Colonic mucosa (tissue), 4 donors: ENCODE measurements around the gene MUC5AC. TPM values are rescaled to one million over a fixed set of nuclear protein-coding genes. Genes with fewer than 3 reads are reported as not detected.
A peak's percentile ranks its signal among the peaks of the same experiment; 100 is the strongest.

ENCODE experiments used
- DNase-seq: peaks from one replicate; pipeline ENCODE4 v3.0.0-alpha.2; 2020
- H3K27ac ChIP-seq: fragments of 200-600 bp; one replicate; pipeline ENCODE4 v1.8.0; 2021
- H3K27me3 ChIP-seq: fragments of 200-600 bp; one replicate; pipeline ENCODE4 v1.8.0; 2021
- H3K36me3 ChIP-seq: fragments of 200-600 bp; one replicate; pipeline ENCODE4 v1.8.0; 2021
- H3K4me1 ChIP-seq: fragments of 200-600 bp; one replicate; pipeline ENCODE4 v1.8.0; 2021; ENCODE audit warnings: mild to moderate bottlenecking
- H3K4me3 ChIP-seq: fragments of 200-600 bp; one replicate; pipeline ENCODE4 v1.8.0; 2021
- H3K9ac ChIP-seq, 2 donors: one replicate each; pipeline ENCODE4 v1.7.0; 2013; ENCODE audit warnings: control low read depth in 2 of 2, low read depth in 2 of 2, low read length in 2 of 2
- H3K9me3 ChIP-seq: fragments of 200-600 bp; one replicate; pipeline ENCODE4 v1.8.0; 2021
- CTCF ChIP-seq: fragments of 200-600 bp; IDR thresholded peaks from one replicate; pipeline ENCODE4 v1.8.0; 2022; ENCODE audit warnings: antibody characterized with exemption, mild to moderate bottlenecking
- intact Hi-C: fragments of 100-400 bp; cut with DNase I; formaldehyde crosslinking; loops from one replicate; pipeline ENCODE4 v1.14.1; 2022
- total RNA-seq, 2 donors: library from RNA; stranded (reverse); fragmentation: NEBNext Ultra II Directional in 1 of 2; extraction: Animal tissue kit (Norgen Biotek cat#: 25700) in 1 of 2; gene quantifications; one replicate each; pipeline ENCODE4 v1.2.1, GENCODE V29; 2021
- donor health status: healthy.
- donor health status: DM: no; HTN: no; CAD: no.
- donor health status: DM: no; HTN: no; CAD: no.

The MUC5AC gene
- total RNA-seq, 2 donors from 2014 or later, result 0.03 to 0.20 TPM

DNA sequence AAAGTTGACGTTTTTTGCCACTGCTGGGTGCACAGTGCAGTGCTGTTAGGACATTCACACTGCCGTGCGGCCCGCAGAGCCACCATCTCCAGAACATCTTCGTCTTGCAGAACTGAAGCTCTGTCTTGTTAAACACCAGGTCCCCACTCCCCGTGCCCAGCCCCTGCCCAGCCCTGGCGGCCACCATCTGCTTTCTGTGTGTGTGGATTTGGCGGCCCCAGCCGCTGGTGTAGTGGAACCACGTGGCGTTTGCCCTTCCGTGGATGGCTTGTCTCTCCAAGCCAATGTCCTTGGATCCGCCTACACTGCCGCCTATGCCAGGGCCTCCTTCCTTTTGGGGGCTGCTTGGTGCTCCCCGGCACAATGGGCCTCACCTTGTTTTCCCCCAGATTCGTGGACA is 8.2 kb upstream of the MUC5AC start:
- Histone ChIP-seq H3K4me1 (no peaks in the 10 kb centered on the region), H3K9me3 (no peaks in the 10 kb centered on the region), H3K9ac (no peak overlapping the region), H3K4me3 (no peak overlapping the region), H3K27ac (no peak overlapping the region), H3K27me3 (no peaks in the 10 kb centered on the region), H3K36me3 (no peaks in the 10 kb centered on the region)
- intact Hi-C loops, result no loop called here
- peak; percentile 13 for DNase-seq
- TF ChIP-seq CTCF, result no peak

DNA sequence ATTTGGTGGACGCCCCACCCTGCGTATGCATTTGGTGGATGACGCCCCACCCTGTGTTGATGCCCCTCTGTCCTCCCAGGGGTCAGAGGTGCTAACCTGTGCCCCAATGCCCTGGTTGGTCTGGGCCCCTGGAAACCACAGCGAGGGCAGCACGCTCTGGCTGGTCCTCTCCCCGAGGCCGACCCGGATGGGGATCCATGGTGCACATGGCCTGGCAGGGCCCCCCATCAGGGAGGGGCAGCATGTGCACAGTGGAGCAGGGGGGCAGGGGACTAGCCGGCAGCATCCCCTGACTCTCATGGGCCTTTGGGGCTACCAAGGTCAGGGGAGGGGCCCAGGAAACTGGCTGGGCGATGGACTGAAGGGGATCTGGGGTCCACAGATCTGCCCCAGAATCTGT is 7.6 kb upstream of the MUC5AC start:
- no peak for TF ChIP-seq CTCF
- H3K9ac ChIP-seq, result no peak overlapping the region
- no peak overlapping the region for H3K27ac ChIP-seq
- H3K9me3 ChIP-seq, result no peaks in the 10 kb centered on the region
- H3K4me3 ChIP-seq, result no peak overlapping the region
- no peaks in the 10 kb centered on the region for H3K27me3 ChIP-seq
- H3K4me1 ChIP-seq, result no peaks in the 10 kb centered on the region
- peak; percentile 14 for DNase-seq
- intact Hi-C loops, result no loop called here
- no peaks in the 10 kb centered on the region for H3K36me3 ChIP-seq

- H3K27me3 ChIP-seq, result no peaks in the 10 kb centered on the region
- DNase-seq, result peak; percentile 52
- H3K9ac ChIP-seq, result no peak overlapping the region
- no peaks in the 10 kb centered on the region for H3K36me3 ChIP-seq
- no peak for TF ChIP-seq CTCF
- intact Hi-C loops, result no loop called here
- H3K9me3 ChIP-seq, result no peaks in the 10 kb centered on the region
- no peak overlapping the region for H3K4me3 ChIP-seq
- H3K4me1 ChIP-seq, result no peaks in the 10 kb centered on the region
- H3K27ac ChIP-seq, result peak overlapping the region; percentile 22
These were observed 6.9 kb upstream of the MUC5AC start for GRCh38 chr11:1150769-1151365.

DNA sequence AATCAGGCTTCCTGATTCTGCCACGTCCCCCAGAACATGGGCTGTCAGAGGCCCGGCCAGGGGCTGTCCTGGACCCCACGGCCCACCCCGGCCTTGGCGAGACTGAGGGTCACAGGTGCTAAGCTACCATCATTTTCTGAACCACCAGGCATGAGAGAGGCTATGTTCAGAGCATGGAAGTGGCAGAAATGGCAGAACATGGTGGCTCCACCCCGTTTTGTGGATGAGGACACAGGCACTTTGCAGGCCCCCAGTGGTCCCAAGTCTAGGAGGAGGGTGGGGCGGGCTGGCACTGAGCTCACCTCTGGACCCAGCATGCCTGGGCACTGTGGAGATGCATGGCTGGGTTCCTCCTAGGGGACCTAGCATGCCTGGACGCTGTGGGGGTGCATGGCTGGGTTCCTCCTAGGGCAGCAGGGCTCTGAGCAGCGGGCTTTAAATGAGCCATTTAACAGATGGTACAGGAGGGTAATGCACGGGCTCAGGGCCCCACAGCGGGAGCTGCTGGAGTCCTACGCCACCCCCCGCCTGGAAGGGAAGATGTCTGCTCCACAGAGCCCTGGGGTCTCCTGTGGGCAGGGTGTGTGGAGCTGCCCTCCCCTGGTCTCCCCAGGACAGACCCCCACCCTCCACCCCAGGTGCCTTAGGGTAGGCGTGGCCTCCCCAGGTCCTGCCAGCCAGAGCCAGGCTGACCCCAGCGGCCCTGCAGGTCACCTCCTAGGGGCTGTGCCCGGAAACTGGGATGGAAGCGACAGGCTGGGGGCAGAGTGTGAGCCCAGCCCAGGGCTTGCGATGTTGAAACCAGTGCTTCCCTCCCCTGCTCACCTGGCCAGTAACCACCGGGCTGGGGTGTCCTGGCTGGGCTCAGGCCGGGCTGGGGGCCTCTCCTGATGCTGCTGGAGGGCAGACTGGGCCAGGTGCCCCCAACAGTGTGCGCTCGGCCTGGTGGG is 6.1 kb upstream of the MUC5AC start:
- peak; percentile 17 for DNase-seq

More for the DNA sequence above, 6.1 kb upstream of the MUC5AC start:
- no peak for TF ChIP-seq CTCF
- Histone ChIP-seq H3K4me1 (no peaks in the 10 kb centered on the region), H3K27me3 (no peaks in the 10 kb centered on the region), H3K4me3 (no peak overlapping the region), H3K9me3 (no peaks in the 10 kb centered on the region), H3K36me3 (no peaks in the 10 kb centered on the region), H3K27ac (peak overlapping the region; percentile 22), H3K9ac (no peak overlapping the region)
- intact Hi-C loops, result no loop called here
